Osteocyte (in vitro differentiated cells): ENCODE results near the gene RAET1L. TPM values are rescaled to one million over a fixed set of nuclear protein-coding genes. Genes with fewer than 3 reads are reported as not detected.

ENCODE experiments used
- DNase-seq: peaks from one replicate; pipeline ENCODE4 v3.0.0; 2021; ENCODE audit warnings: mixed read lengths; ENCODE audit not compliant: unreplicated experiment; ENCODE audit errors: extremely low spot score
- H3K27ac Mint-ChIP-seq: one replicate; pipeline ENCODE4 v1.8.0; 2021; ENCODE audit warnings: mild to moderate bottlenecking, mixed read lengths; ENCODE audit not compliant: unreplicated experiment
- H3K27me3 Mint-ChIP-seq: one replicate; pipeline ENCODE4 v1.8.0; 2021; ENCODE audit warnings: mixed read lengths; ENCODE audit not compliant: unreplicated experiment
- H3K36me3 Mint-ChIP-seq: one replicate; pipeline ENCODE4 v1.8.0; 2021; ENCODE audit warnings: mixed read lengths; ENCODE audit not compliant: unreplicated experiment
- H3K4me1 Mint-ChIP-seq: one replicate; pipeline ENCODE4 v1.8.0; 2021; ENCODE audit warnings: mixed read lengths; ENCODE audit not compliant: unreplicated experiment
- H3K4me3 Mint-ChIP-seq: one replicate; pipeline ENCODE4 v1.8.0; 2021; ENCODE audit warnings: mild to moderate bottlenecking, moderate library complexity, mixed read lengths; ENCODE audit not compliant: unreplicated experiment
- H3K9me3 Mint-ChIP-seq: one replicate; pipeline ENCODE4 v1.8.0; 2021; ENCODE audit warnings: mixed read lengths; ENCODE audit not compliant: unreplicated experiment
- total RNA-seq: library from RNA; stranded (reverse); gene quantifications from 2 replicates; pipeline ENCODE4 v1.2.1, GENCODE V29; 2021
- TF ChIP-seq, protein P1 (sequence below): fragments of 200-600 bp; sonication (generic); IDR thresholded peaks from 2 replicates; pipeline ENCODE4 v1.5.0; 2021; ENCODE audit warnings: antibody characterized with exemption, mild to moderate bottlenecking, moderate library complexity

Gene RAET1L
- total RNA-seq, 1 donor from 2014 or later = not detected

DNA sequence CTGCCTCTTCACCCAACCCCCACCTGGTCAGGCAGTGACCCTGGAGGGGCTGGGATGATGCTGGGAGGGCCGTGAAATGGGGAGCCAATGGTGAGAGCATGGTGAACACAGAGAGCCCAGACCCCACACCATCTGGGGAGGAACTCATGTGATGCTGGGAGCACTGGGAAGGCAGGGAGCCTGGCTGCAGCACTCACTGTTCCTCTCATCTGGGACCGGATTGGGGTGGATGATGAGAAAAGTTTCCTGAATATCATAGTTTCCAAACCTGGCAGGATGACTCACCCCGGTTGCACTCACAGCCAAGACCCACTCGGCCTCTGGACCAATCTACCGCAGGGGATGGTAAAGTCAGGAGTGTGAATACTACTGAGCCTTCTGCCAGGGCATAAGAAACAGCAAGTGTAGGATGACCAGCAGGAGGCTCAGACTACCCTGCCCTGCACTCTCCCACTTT lies 39.8 kb downstream of the RAET1L start:
- Mint-ChIP-seq H3K27ac (no peak overlapping the region), H3K27me3 (peaks cover 91% of the 10 kb centered on the region), H3K4me3 (no peak overlapping the region), H3K36me3 (peaks cover 7% of the 10 kb centered on the region), H3K9me3 (peaks cover 8% of the 10 kb centered on the region), H3K4me1 (peaks cover 18% of the 10 kb centered on the region)
- TF ChIP-seq, protein P1, sequence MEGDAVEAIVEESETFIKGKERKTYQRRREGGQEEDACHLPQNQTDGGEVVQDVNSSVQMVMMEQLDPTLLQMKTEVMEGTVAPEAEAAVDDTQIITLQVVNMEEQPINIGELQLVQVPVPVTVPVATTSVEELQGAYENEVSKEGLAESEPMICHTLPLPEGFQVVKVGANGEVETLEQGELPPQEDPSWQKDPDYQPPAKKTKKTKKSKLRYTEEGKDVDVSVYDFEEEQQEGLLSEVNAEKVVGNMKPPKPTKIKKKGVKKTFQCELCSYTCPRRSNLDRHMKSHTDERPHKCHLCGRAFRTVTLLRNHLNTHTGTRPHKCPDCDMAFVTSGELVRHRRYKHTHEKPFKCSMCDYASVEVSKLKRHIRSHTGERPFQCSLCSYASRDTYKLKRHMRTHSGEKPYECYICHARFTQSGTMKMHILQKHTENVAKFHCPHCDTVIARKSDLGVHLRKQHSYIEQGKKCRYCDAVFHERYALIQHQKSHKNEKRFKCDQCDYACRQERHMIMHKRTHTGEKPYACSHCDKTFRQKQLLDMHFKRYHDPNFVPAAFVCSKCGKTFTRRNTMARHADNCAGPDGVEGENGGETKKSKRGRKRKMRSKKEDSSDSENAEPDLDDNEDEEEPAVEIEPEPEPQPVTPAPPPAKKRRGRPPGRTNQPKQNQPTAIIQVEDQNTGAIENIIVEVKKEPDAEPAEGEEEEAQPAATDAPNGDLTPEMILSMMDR = no peak
- no peak for DNase-seq

DNA sequence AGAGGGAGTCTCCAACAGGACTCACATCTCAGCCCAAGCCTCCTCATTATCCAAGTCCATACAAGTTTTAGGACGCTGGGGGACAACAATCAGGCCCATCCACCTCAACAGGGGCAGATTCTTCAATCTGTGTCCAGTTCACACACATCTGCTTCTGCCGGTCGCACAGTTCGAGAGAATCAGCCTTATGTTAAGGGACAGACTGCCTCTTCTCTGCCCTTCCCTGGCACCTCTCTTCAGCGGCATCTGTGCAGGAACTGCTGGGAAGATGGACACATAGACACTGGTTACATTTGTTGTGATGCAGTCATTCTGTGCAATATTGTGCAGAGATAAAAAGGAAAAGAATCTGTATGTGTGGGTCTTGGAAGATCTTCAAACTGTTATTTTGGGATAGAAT lies 40.6 kb downstream of the RAET1L start:
- DNase-seq = no peak
- Mint-ChIP-seq H3K27me3 (peaks cover 88% of the 10 kb centered on the region), H3K27ac (no peak overlapping the region), H3K9me3 (peaks cover 8% of the 10 kb centered on the region), H3K4me1 (peaks cover 11% of the 10 kb centered on the region), H3K36me3 (peaks cover 7% of the 10 kb centered on the region), H3K4me3 (no peak overlapping the region)
- TF ChIP-seq, protein P1 = no peak

DNA sequence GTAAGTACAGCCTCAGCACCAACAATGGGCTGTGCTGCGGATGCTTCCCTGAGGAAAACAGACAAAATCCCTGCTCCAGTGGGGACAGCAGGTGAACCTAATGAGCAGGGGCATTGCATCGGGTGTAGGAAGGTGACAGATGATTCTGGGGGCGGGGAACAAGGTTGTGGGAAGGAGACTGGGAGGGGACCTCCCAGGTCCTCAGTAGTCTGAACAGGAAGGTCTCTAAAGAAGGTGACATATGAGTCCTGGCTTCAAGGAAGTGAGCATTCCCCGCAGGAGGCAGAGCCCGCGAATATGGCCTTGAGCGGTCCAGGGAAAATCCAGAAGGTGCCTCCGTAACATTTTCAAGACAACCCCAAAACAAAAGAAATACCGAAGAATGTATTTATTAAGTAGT lies 42.2 kb downstream of the RAET1L start:
- Mint-ChIP-seq H3K36me3 (peaks cover 4% of the 10 kb centered on the region), H3K4me3 (no peak overlapping the region), H3K27me3 (peaks cover 86% of the 10 kb centered on the region), H3K27ac (no peak overlapping the region), H3K9me3 (peaks cover 4% of the 10 kb centered on the region), H3K4me1 (peaks cover 9% of the 10 kb centered on the region)
- TF ChIP-seq, protein P1 = no peak
- no peak for DNase-seq

GRCh38 chr6:149979293-149979692 lies 46.0 kb downstream of the RAET1L start:
- Mint-ChIP-seq H3K36me3 (no peaks in the 10 kb centered on the region), H3K4me3 (no peak overlapping the region), H3K4me1 (peaks cover 9% of the 10 kb centered on the region), H3K27ac (no peak overlapping the region), H3K9me3 (no peaks in the 10 kb centered on the region), H3K27me3 (peaks cover 86% of the 10 kb centered on the region)
- TF ChIP-seq, protein P1 = no peak
- DNase-seq = no peak

GRCh38 chr6:149978610-149979009 lies 46.7 kb downstream of the RAET1L start:
- Mint-ChIP-seq H3K27ac (no peak overlapping the region), H3K4me1 (peaks cover 9% of the 10 kb centered on the region), H3K36me3 (no peaks in the 10 kb centered on the region), H3K27me3 (peaks cover 92% of the 10 kb centered on the region), H3K9me3 (peaks cover 5% of the 10 kb centered on the region), H3K4me3 (no peak overlapping the region)
- DNase-seq = no peak
- TF ChIP-seq, protein P1 = no peak
